Measurements from ENCODE around the gene GTSE1.

Gene GTSE1

GRCh38 chr22:46275455-46276122 is 21.1 kb upstream of the GTSE1 start:
- DNase-seq = no peak

- no peak for DNase-seq
These were observed 20.1 kb upstream of the GTSE1 start for GRCh38 chr22:46276563-46276962.

- DNase-seq = no peak
These were observed 17.7 kb upstream of the GTSE1 start for GRCh38 chr22:46278656-46279645.

GRCh38 chr22:46280063-46280817 is 16.4 kb upstream of the GTSE1 start:
- DNase-seq = no peak

- no peak for DNase-seq
These were observed 15.6 kb upstream of the GTSE1 start for GRCh38 chr22:46280999-46281623.

GRCh38 chr22:46281866-46282678 is 14.6 kb upstream of the GTSE1 start:
- DNase-seq = no peak

GRCh38 chr22:46286006-46286405 is 10.7 kb upstream of the GTSE1 start:
- DNase-seq = no peak

GRCh38 chr22:46286941-46287872 is 9.5 kb upstream of the GTSE1 start:
- no peak for DNase-seq

GRCh38 chr22:46287873-46288751 is 8.6 kb upstream of the GTSE1 start:
- DNase-seq = no peak

GRCh38 chr22:46288846-46289243 is 7.8 kb upstream of the GTSE1 start:
- no peak for DNase-seq

GRCh38 chr22:46289244-46289891 is 7.3 kb upstream of the GTSE1 start:
- DNase-seq = no peak

- DNase-seq = no peak
These were observed 6.4 kb upstream of the GTSE1 start for GRCh38 chr22:46290121-46290842.

GRCh38 chr22:46290843-46291785 is 5.6 kb upstream of the GTSE1 start:
- DNase-seq = no peak

- DNase-seq = no peak
These were observed 4.5 kb upstream of the GTSE1 start for GRCh38 chr22:46292173-46292572.

GRCh38 chr22:46292732-46293131 is 3.9 kb upstream of the GTSE1 start:
- DNase-seq = no peak

- DNase-seq = no peak
These were observed 3.0 kb upstream of the GTSE1 start for GRCh38 chr22:46293577-46294260.

GRCh38 chr22:46294784-46295183 is 1.9 kb upstream of the GTSE1 start:
- no peak for DNase-seq

Measured in NCI-H524 (cell line).